OCI-M2 (cell line): ENCODE measurements around the gene ZBTB45.
"Not testable (repeated sequence)": the region's sequence is repeated elsewhere in the genome, so short reads cannot be mapped to it uniquely, and the experiment has no call there.

Source experiments
- DNase-seq: peaks from one replicate; lab custom pipeline; 2025; ENCODE audit not compliant: unreplicated experiment; lab: John Stamatoyannopoulos, UW

Gene ZBTB45

GRCh38 chr19:58475714-58476497 lies 43.7 kb downstream of the ZBTB45 start, which contains the start of gene ZNF446:
ZNF446 (plus strand) TSS chr19:58476352; CDS start chr19:58477219, 867 bp downstream.
- DNase-seq, result peak; percentile 97

GRCh38 chr19:58474997-58475713 lies 44.5 kb downstream of the ZBTB45 start:
- DNase-seq, result no peak

- DNase-seq, result no peak
Observed at GRCh38 chr19:58474291-58474996, 45.2 kb downstream of the ZBTB45 start.

- no peak for DNase-seq
Observed at GRCh38 chr19:58473775-58474174, 45.8 kb downstream of the ZBTB45 start.

- no peak for DNase-seq
Observed at GRCh38 chr19:58471736-58472135, 47.9 kb downstream of the ZBTB45 start.

- DNase-seq, result not testable (repeated sequence)
Observed at GRCh38 chr19:58470837-58471543, 48.6 kb downstream of the ZBTB45 start.

GRCh38 chr19:58469241-58470013 lies 50.2 kb downstream of the ZBTB45 start:
- DNase-seq, result no peak

- no peak for DNase-seq
Observed at GRCh38 chr19:58468216-58468839, 51.3 kb downstream of the ZBTB45 start.

- peak; percentile 86 for DNase-seq
Observed at GRCh38 chr19:58466760-58467589, 52.6 kb downstream of the ZBTB45 start, which contains the start of gene ZNF324. ZNF324 (plus strand) TSS chr19:58467080; CDS start chr19:58469186, 2,106 bp downstream.

GRCh38 chr19:58466089-58466759 lies 53.4 kb downstream of the ZBTB45 start:
- DNase-seq, result no peak
